ENCODE measurements around the gene CELF1. TPM values are rescaled to one million over a fixed set of nuclear protein-coding genes. Genes with fewer than 3 reads are reported as not detected.

CELF1 gene
- total and polyA plus RNA-seq, 2 donors (not counting 1 experiment from before 2014, with no cell fraction given), result 52.0 to 153 TPM

DNA sequence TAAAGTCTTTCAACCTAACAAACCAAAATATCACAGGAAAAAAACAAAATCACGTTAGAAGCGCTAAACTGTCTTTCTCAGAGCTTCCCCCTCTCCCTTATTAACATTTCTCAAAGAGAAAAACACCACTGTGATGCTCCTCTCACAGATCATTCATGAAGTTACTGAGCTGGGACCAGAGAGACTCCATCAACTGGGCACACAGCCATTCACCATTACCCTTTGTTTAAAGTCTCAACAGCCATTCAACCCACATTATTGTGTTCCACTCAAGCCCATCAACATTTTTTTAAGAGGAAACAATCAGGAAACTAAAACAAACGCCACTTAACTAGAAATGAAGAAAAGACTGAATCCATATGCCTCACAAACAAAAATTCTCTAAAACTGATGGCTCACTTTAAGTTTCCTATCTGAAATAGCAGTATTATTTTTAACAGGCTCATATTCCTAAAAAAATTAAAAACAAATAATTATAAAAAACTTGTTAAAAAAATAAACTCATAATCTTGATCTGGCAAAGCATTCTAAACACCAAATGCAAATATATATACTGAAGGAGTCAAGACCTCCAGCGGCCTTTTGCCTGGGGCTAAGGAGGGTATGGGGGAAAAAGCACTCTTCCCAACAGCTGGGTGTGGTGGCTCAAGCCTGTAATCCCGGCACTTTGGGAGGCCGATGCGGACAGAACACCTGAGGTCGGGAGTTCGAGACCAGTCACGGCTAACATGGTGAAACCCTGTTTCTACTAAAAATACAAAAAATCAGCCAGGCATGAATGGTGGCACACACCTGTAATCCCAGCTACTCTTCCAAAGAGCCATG, 14.0 kb downstream of the CELF1 start:
- Histone ChIP-seq H3K9ac (ENCODE audit: low read length) (no peak overlapping the region), H4K20me1 (ENCODE audit: control insufficient read depth, insufficient read depth, low read length, poor library complexity, severe bottlenecking) (peaks cover 87% of the 10 kb centered on the region), H3K36me3 (replicated peaks in 1 of 2; ENCODE audit: control extremely low read depth in 1 of 2, control insufficient read depth in 1 of 2, extremely low read depth in 1 of 2, insufficient read depth in 2 of 2, low read length in 1 of 2) (peaks cover 0 to 3% of the 10 kb centered on the region in 2 experiments), H3K9me3 (ENCODE audit: control extremely low read depth in 1 of 3, control insufficient read depth in 2 of 3, insufficient read depth in 1 of 3, low read length in 2 of 3) (no peaks in the 10 kb centered on the region), H2AFZ (ENCODE audit: insufficient read depth, low read depth, low read length, poor library complexity, severe bottlenecking) (no peak overlapping the region), H3K4me2 (replicated peaks; ENCODE audit: low read depth, low read length, poor library complexity, severe bottlenecking) (peak overlapping the region; percentile 15), H3K27ac (ENCODE audit: low read length in 2 of 2) (peak overlapping the region in 1 of 2 donors; percentile 36), H3K27me3 (replicated peaks in 1 of 4; ENCODE audit: control extremely low read depth in 1 of 4, control insufficient read depth in 3 of 4, insufficient read depth in 4 of 4, low read length in 3 of 4) (no peaks in the 10 kb centered on the region), H3K79me2 (ENCODE audit: control insufficient read depth, insufficient read depth, low read length) (peaks cover 100% of the 10 kb centered on the region), H3K4me3 (ENCODE audit: control extremely low read depth in 1 of 5, extremely low read depth in 1 of 5, insufficient read depth in 1 of 5, low read depth in 2 of 5, low read length in 4 of 5) (no peak overlapping the region), H3K4me1 (ENCODE audit: control insufficient read depth in 2 of 2, insufficient read depth in 2 of 2, low read length in 2 of 2) (peaks cover 23 to 29% of the 10 kb centered on the region in 2 donors)
- intact Hi-C loops (cut with micrococcal nuclease), result no loop called here
- no peak for ATAC-seq (ENCODE audit: low read depth)
- ChIA-PET POLR2A (no interaction called here), CTCF (interaction anchor here (0.8 kb wide), 1 partner anchor 13 kb away, joined by 3 read pairs; no protein-coding TSS in a partner anchor)
- no peaks in the 10 kb centered on the region for H3K9me3 Mint-ChIP-seq (ENCODE audit: insufficient read depth)
- H3K27ac Mint-ChIP-seq, result no peak overlapping the region
- 86% methylated on average over 8 of the region's 10 CpGs for WGBS (ENCODE audit: insufficient coverage)
- no peak for DNase-seq
- no peak overlapping the region for H3K4me3 Mint-ChIP-seq
- H3K4me1 Mint-ChIP-seq, result peaks cover 54% of the 10 kb centered on the region
- TF ChIP-seq CTCF (IDR thresholded peaks at IDR 0.05) (no peak), EZH2 (IDR thresholded peaks at IDR 0.05; ENCODE audit: borderline replicate concordance, insufficient read depth, low read depth, low read length, poor library complexity, severe bottlenecking) (no peak)
- H3K27me3 Mint-ChIP-seq, result no peaks in the 10 kb centered on the region

DNA sequence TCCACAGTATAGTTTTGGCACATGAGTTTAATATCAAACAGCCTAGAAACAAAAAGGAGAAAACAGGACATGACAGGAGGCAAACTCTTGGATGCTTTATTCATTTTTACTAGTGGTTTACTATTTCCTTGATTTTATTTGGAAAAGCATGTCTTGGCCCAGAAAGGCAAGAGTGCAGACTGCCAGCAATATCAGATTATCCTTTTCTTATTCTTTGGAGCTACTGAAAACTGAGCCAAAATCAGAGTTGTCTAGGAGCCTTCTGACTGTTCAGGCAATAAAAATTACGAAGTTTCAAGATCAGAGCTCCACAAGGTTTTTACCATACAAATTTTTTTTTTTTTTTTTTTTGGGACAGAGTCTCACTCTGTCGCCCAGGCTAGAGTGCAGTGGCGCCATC, 16.0 kb downstream of the CELF1 start:
- Mint-ChIP-seq H3K4me3 (no peak overlapping the region), H3K4me1 (peaks cover 56% of the 10 kb centered on the region), H3K9me3 (ENCODE audit: insufficient read depth) (no peaks in the 10 kb centered on the region), H3K27me3 (no peaks in the 10 kb centered on the region), H3K27ac (no peak overlapping the region)
- ATAC-seq (ENCODE audit: low read depth) (no peak), DNase-seq (no peak)
- Histone ChIP-seq H3K4me1 (ENCODE audit: control insufficient read depth in 2 of 2, insufficient read depth in 2 of 2, low read length in 2 of 2) (peaks cover 32 to 34% of the 10 kb centered on the region in 2 donors), H3K4me3 (ENCODE audit: control extremely low read depth in 1 of 5, extremely low read depth in 1 of 5, insufficient read depth in 1 of 5, low read depth in 2 of 5, low read length in 4 of 5) (no peak overlapping the region), H3K4me2 (replicated peaks; ENCODE audit: low read depth, low read length, poor library complexity, severe bottlenecking) (no peak overlapping the region), H3K79me2 (ENCODE audit: control insufficient read depth, insufficient read depth, low read length) (peaks cover 100% of the 10 kb centered on the region), H3K27me3 (replicated peaks in 1 of 4; ENCODE audit: control extremely low read depth in 1 of 4, control insufficient read depth in 3 of 4, insufficient read depth in 4 of 4, low read length in 3 of 4) (no peaks in the 10 kb centered on the region), H2AFZ (ENCODE audit: insufficient read depth, low read depth, low read length, poor library complexity, severe bottlenecking) (no peak overlapping the region), H3K9ac (ENCODE audit: low read length) (no peak overlapping the region), H3K36me3 (replicated peaks in 1 of 2; ENCODE audit: control extremely low read depth in 1 of 2, control insufficient read depth in 1 of 2, extremely low read depth in 1 of 2, insufficient read depth in 2 of 2, low read length in 1 of 2) (peaks cover 0 to 9% of the 10 kb centered on the region in 2 experiments), H4K20me1 (ENCODE audit: control insufficient read depth, insufficient read depth, low read length, poor library complexity, severe bottlenecking) (peaks cover 90% of the 10 kb centered on the region), H3K9me3 (ENCODE audit: control extremely low read depth in 1 of 3, control insufficient read depth in 2 of 3, insufficient read depth in 1 of 3, low read length in 2 of 3) (no peaks in the 10 kb centered on the region), H3K27ac (ENCODE audit: low read length in 2 of 2) (no peak overlapping the region)
- no CpG with 5 or more reads among the region's 3 CpGs for WGBS (ENCODE audit: insufficient coverage)
- CTCF ChIA-PET, result no interaction called here
- POLR2A ChIA-PET, result interaction anchor here (0.5 to 0.6 kb wide), 2 partner anchors 31 to 222 kb away, joined by 3 read pairs; no protein-coding TSS in a partner anchor
- intact Hi-C loops (cut with micrococcal nuclease), result no loop called here
- TF ChIP-seq CTCF (IDR thresholded peaks at IDR 0.05), result no peak
- TF ChIP-seq EZH2 (IDR thresholded peaks at IDR 0.05; ENCODE audit: borderline replicate concordance, insufficient read depth, low read depth, low read length, poor library complexity, severe bottlenecking), result no peak
